Trophoblast cell (in vitro differentiated cells and primary cell): Measurements from ENCODE around the gene TNKS1BP1.

Experiments used
- DNase-seq, 2 donors: peaks; one replicate each; pipeline ENCODE4 v3.0.0-alpha.2; 2016
- H2AFZ ChIP-seq: 2 replicates; pipeline ENCODE4 v1.6.1; 2013; ENCODE audit warnings: low read length, moderate library complexity, mild to moderate bottlenecking; ENCODE audit not compliant: insufficient read depth, poor library complexity
- H2AK5ac ChIP-seq: 2 replicates; pipeline ENCODE4 v1.6.1; 2013; ENCODE audit warnings: mild to moderate bottlenecking, low read length
- H2BK120ac ChIP-seq: 2 replicates; pipeline ENCODE4 v1.6.1; 2013; ENCODE audit warnings: low read length, mild to moderate bottlenecking, moderate library complexity; ENCODE audit not compliant: insufficient read depth, poor library complexity
- H2BK12ac ChIP-seq: 2 replicates; pipeline ENCODE4 v1.6.1; 2013; ENCODE audit warnings: mild to moderate bottlenecking, low read length, moderate library complexity
- H2BK5ac ChIP-seq: 2 replicates; pipeline ENCODE4 v1.6.1; 2013; ENCODE audit warnings: low read length, low read depth, moderate library complexity, mild to moderate bottlenecking; ENCODE audit not compliant: poor library complexity
- H3K14ac ChIP-seq: 2 replicates; pipeline ENCODE4 v1.6.1; 2013; ENCODE audit warnings: mild to moderate bottlenecking, low read length
- H3K18ac ChIP-seq: 2 replicates; pipeline ENCODE4 v1.6.1; 2013; ENCODE audit warnings: mild to moderate bottlenecking, low read length
- H3K23ac ChIP-seq: 2 replicates; pipeline ENCODE4 v1.6.1; 2013; ENCODE audit warnings: low read length
- H3K27ac ChIP-seq: 2 replicates; pipeline ENCODE4 v1.5.1; 2013; ENCODE audit warnings: low read depth, mild to moderate bottlenecking, inconsistent platforms, low read length, moderate library complexity
- H3K27me3 ChIP-seq: 2 replicates; pipeline ENCODE4 v1.6.1; 2013; ENCODE audit warnings: inconsistent platforms, mild to moderate bottlenecking, low read length, moderate library complexity; ENCODE audit not compliant: insufficient read depth
- H3K36me3 ChIP-seq, 2 experiments: 1 replicate in 1 of 2; 2 replicates in 1 of 2; pipeline ENCODE4 v1.6.1; 2013; ENCODE audit warnings: low read length in 2 of 2, mild to moderate bottlenecking in 2 of 2, moderate library complexity in 1 of 2; ENCODE audit not compliant: insufficient read depth in 2 of 2, control insufficient read depth in 1 of 2
- H3K4ac ChIP-seq: 2 replicates; pipeline ENCODE4 v1.6.1; 2013; ENCODE audit warnings: low read depth, mild to moderate bottlenecking, low read length, moderate library complexity
- H3K4me1 ChIP-seq, 2 experiments: 1 replicate in 1 of 2; 2 replicates in 1 of 2; pipeline ENCODE4 v1.6.1; 2013; ENCODE audit warnings: low read length in 2 of 2, mild to moderate bottlenecking in 2 of 2, moderate library complexity in 1 of 2; ENCODE audit not compliant: insufficient read depth in 2 of 2, control insufficient read depth in 1 of 2
- H3K4me2 ChIP-seq: 2 replicates; pipeline ENCODE4 v1.6.1; 2013; ENCODE audit warnings: inconsistent platforms, mild to moderate bottlenecking, low read length, moderate library complexity
- H3K4me3 ChIP-seq: 2 replicates; pipeline ENCODE4 v1.5.1; 2013; ENCODE audit warnings: mild to moderate bottlenecking, low read depth, low read length, inconsistent platforms
- H3K79me1 ChIP-seq: one replicate; pipeline ENCODE4 v1.6.1; 2013; ENCODE audit warnings: low read length
- H3K79me2 ChIP-seq: 2 replicates; pipeline ENCODE4 v1.6.1; 2013; ENCODE audit warnings: low read length, mild to moderate bottlenecking; ENCODE audit not compliant: control insufficient read depth, insufficient read depth, poor library complexity
- H3K9ac ChIP-seq: 2 replicates; pipeline ENCODE4 v1.6.1; 2013; ENCODE audit warnings: mild to moderate bottlenecking, low read length
- H3K9me3 ChIP-seq: 2 replicates; pipeline ENCODE4 v1.6.1; 2013; ENCODE audit warnings: low read depth, mild to moderate bottlenecking, control low read depth, inconsistent platforms, low read length; ENCODE audit not compliant: insufficient read depth
- H4K12ac ChIP-seq: 2 replicates; pipeline ENCODE4 v1.6.1; 2013; ENCODE audit warnings: low read depth, mild to moderate bottlenecking, low read length, moderate library complexity
- H4K8ac ChIP-seq: 2 replicates; pipeline ENCODE4 v1.6.1; 2013; ENCODE audit warnings: low read depth, mild to moderate bottlenecking, low read length, moderate library complexity
- H4K91ac ChIP-seq: one replicate; pipeline ENCODE4 v1.6.1; 2013; ENCODE audit warnings: low read depth, mild to moderate bottlenecking, low read length, moderate library complexity
- WGBS: extraction: QIAGEN DNeasy Blood & Tissue Kit; methylation state at CpG from one replicate; pipeline ENCODE4 v1.1.7; 2013; ENCODE audit warnings: missing lambda C conversion rate; ENCODE audit not compliant: insufficient read length, insufficient coverage; ENCODE audit errors: extremely low coverage; 5-methylcytosine and 5-hydroxymethylcytosine counted together

Gene TNKS1BP1

DNA sequence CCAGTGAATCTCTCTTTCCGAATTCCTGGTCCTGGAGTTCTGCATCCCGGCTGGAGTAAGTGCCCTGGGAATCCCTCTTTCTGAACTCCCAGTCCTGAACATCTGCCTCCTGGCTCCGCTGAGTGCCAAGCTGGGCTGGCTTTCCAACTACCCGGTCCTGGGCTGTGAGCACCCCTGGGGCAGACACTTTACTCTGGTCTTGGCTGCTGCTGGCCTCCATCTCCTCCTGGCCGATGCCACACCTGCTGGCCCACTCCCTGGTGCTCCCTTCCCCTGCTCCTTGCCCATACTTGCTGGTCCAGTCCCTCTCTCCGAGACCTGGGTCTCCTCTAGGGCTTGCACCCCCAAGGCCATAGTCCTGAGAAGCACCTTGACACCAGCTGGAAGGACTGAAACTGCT is 14.7 kb downstream of the TNKS1BP1 start:
- H3K23ac ChIP-seq: no peak overlapping the region
- H3K4ac ChIP-seq: peak overlapping the region; percentile 57
- H3K4me2 ChIP-seq: no peak overlapping the region
- H2AFZ ChIP-seq: no peak overlapping the region
- H3K4me1 ChIP-seq: peaks cover 46 to 53% of the 10 kb centered on the region in 2 experiments
- H3K9ac ChIP-seq: no peak overlapping the region
- H3K36me3 ChIP-seq: peaks cover 71 to 78% of the 10 kb centered on the region in 2 experiments
- peak overlapping the region; percentile 48 for H3K18ac ChIP-seq
- peaks cover 14% of the 10 kb centered on the region for H3K79me1 ChIP-seq
- H2BK120ac ChIP-seq: no peak overlapping the region
- H2BK5ac ChIP-seq: peak overlapping the region; percentile 1
- H4K8ac ChIP-seq: peak overlapping the region; percentile 4
- no peak overlapping the region for H2AK5ac ChIP-seq
- H2BK12ac ChIP-seq: peak overlapping the region; percentile 72
- H3K79me2 ChIP-seq: peaks cover 30% of the 10 kb centered on the region
- no peak overlapping the region for H3K27ac ChIP-seq
- DNase-seq: no peak
- H3K14ac ChIP-seq: no peak overlapping the region
- H3K4me3 ChIP-seq: no peak overlapping the region
- no CpG with 5 or more reads among the region's 6 CpGs for WGBS
- peak overlapping the region; percentile 9 for H4K91ac ChIP-seq
- peak overlapping the region; percentile 23 for H4K12ac ChIP-seq
- no peaks in the 10 kb centered on the region for H3K9me3 ChIP-seq
- no peaks in the 10 kb centered on the region for H3K27me3 ChIP-seq

DNA sequence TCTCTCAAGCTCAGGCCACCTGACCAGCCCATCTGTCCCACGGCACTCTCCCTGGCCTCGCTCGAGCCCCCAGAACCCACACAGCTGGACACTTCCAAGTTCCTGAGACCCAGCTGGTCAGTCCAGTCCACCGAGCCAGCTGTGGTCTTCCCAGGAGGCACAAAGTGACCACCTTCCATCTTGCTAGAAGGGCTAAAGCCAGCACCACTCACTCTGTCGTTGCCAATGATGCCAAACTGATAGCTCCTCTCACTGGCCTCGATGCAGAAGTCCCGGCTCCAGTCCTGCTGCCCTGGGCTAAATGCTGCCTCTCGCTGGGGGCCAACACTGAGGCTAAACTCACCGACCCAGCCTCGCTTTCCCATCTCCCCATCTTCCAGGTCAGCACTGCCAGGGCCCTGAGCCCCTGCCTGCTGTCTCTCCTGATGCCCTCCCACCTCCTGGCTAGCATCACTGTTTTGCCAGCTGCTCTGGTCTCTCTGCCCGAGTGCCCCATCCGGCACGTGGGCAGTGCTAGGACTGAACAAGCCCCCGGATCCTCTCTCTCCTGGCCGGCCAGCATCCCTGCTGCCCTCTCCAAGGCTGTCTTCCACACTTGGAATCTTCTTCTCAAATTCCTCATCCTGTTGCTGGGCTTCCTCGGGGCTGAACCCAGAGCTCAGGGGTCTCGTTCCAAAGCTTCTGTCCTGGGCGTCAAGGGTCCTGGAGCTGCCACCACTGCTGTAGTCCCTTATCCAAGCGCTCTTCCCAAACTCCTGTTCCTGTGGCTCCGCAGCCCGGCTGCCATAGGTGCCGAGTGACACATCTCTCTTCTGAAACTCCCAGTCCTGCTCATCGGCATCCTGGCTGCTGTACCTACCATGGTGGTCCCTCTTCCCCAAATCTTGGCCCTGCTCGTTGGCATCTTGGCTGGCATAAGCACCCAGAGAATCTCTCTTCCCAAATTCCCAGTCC is 15.4 kb downstream of the TNKS1BP1 start:
- no CpG with 5 or more reads among the region's 24 CpGs for WGBS
- Histone ChIP-seq H3K4ac (peak overlapping the region; percentile 57), H3K4me2 (no peak overlapping the region)

DNA sequence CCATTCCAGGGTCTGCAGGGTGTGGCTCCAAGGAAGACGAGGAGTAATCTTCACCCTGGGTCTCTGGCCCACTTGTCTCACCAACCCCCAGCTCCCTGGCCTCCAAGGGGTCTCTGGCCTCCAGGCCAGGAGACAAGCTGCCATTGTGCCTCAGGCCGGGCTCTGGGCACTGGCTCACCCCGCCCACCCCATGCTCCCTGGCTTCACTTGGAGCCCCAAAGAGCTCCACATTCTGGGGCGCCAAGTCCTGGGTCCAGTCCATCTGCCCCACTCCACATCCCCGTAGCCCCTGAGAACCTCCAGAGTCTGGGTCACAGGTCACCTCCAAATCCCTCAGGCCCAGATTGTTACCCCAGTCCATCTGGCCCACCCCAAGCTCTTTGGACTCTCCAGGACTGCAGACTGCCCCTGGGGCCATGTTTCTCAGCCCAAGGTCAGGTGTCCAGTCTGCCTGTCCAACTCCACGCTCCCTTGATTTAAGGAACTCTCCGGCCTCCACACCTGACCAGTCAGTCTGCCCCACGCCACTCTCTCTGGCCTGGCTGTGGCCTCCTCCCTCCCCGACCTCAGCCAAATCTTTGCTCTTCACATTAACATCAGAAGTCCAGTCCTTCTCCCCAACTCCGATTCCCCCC is 16.2 kb downstream of the TNKS1BP1 start:
- H2AFZ ChIP-seq: no peak overlapping the region
- H3K79me1 ChIP-seq: peaks cover 14% of the 10 kb centered on the region
- H3K14ac ChIP-seq: no peak overlapping the region
- peak overlapping the region; percentile 57 for H3K4ac ChIP-seq
- H4K12ac ChIP-seq: peak overlapping the region; percentile 3
- H3K36me3 ChIP-seq: peaks cover 66 to 74% of the 10 kb centered on the region in 2 experiments
- H3K27ac ChIP-seq: no peak overlapping the region
- H4K8ac ChIP-seq: peak overlapping the region; percentile 8
- no peak overlapping the region for H2BK5ac ChIP-seq
- H3K23ac ChIP-seq: no peak overlapping the region
- H4K91ac ChIP-seq: no peak overlapping the region
- no peak overlapping the region for H3K9ac ChIP-seq
- H3K9me3 ChIP-seq: no peaks in the 10 kb centered on the region
- no peak overlapping the region for H3K4me2 ChIP-seq
- H3K4me3 ChIP-seq: no peak overlapping the region
- no peak for DNase-seq
- no CpG with 5 or more reads among the region's 10 CpGs for WGBS
- no peaks in the 10 kb centered on the region for H3K27me3 ChIP-seq
- H3K79me2 ChIP-seq: peaks cover 30% of the 10 kb centered on the region
- no peak overlapping the region for H2AK5ac ChIP-seq
- peaks cover 49 to 66% of the 10 kb centered on the region in 2 experiments for H3K4me1 ChIP-seq
- no peak overlapping the region for H2BK12ac ChIP-seq
- peak overlapping the region; percentile 66 for H3K18ac ChIP-seq
- H2BK120ac ChIP-seq: no peak overlapping the region

More for the DNA sequence above, 15.4 kb downstream of the TNKS1BP1 start:
- H4K91ac ChIP-seq: no peak overlapping the region
- H3K9me3 ChIP-seq: no peaks in the 10 kb centered on the region
- no peak for DNase-seq
- peak overlapping the region; percentile 3 for H4K12ac ChIP-seq
- peaks cover 14% of the 10 kb centered on the region for H3K79me1 ChIP-seq
- H3K79me2 ChIP-seq: peaks cover 30% of the 10 kb centered on the region
- peak overlapping the region; percentile 66 for H3K18ac ChIP-seq
- peak overlapping the region; percentile 15 for H2BK12ac ChIP-seq
- no peaks in the 10 kb centered on the region for H3K27me3 ChIP-seq
- H3K14ac ChIP-seq: peak overlapping the region; percentile 11
- H2AFZ ChIP-seq: no peak overlapping the region
- peak overlapping the region; percentile 9 for H3K4me3 ChIP-seq
- H2BK120ac ChIP-seq: no peak overlapping the region
- no peak overlapping the region for H2BK5ac ChIP-seq
- H3K4me1 ChIP-seq: peaks cover 47 to 58% of the 10 kb centered on the region in 2 experiments
- H4K8ac ChIP-seq: peak overlapping the region; percentile 4
- peak overlapping the region; percentile 15 for H2AK5ac ChIP-seq
- no peak overlapping the region for H3K23ac ChIP-seq
- peaks cover 66 to 75% of the 10 kb centered on the region in 2 experiments for H3K36me3 ChIP-seq
- no peak overlapping the region for H3K9ac ChIP-seq
- no peak overlapping the region for H3K27ac ChIP-seq

DNA sequence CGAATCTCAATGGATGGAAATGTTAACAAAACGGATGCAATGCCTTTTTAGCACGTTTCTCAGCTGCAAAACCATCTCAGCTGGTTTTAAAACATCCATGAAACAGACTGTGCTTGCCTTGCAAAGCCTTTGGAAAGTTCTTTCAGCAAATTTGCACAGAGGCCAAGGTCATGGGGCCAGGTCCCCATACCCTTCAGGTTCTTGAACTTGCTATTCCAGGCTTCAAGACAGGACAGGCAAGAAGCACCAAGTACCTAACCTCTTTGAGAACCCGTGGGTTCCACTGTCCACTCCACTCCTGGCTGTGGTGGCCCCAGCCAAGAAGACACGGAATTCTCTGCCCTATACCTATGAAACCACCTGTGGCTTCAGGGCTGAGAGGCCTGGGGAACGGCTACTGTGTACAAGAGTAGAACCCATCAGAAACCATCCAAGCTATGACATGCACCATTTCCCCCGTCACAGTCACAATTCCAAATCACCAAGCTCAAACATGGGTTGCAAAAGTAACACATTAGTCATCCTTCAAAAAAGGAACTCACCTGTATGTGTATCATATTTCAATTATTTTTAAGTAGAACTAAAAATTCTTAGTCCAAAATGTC is 17.0 kb downstream of the TNKS1BP1 start:
- Histone ChIP-seq H3K18ac (peak overlapping the region; percentile 17), H2BK120ac (no peak overlapping the region), H2BK12ac (no peak overlapping the region), H3K4me2 (no peak overlapping the region), H3K27ac (no peak overlapping the region), H3K9me3 (no peaks in the 10 kb centered on the region), H3K79me1 (peaks cover 14% of the 10 kb centered on the region), H4K12ac (no peak overlapping the region), H2BK5ac (no peak overlapping the region), H3K27me3 (no peaks in the 10 kb centered on the region), H4K91ac (no peak overlapping the region), H2AFZ (no peak overlapping the region), H4K8ac (no peak overlapping the region), H3K4ac (peak overlapping the region; percentile 52), H3K36me3 (peaks cover 66 to 74% of the 10 kb centered on the region in 2 experiments), H3K79me2 (peaks cover 30% of the 10 kb centered on the region), H3K4me1 (peaks cover 46 to 67% of the 10 kb centered on the region in 2 experiments), H3K9ac (no peak overlapping the region), H3K4me3 (no peak overlapping the region), H2AK5ac (no peak overlapping the region), H3K23ac (no peak overlapping the region), H3K14ac (no peak overlapping the region)
- no CpG with 5 or more reads among the region's 7 CpGs for WGBS
- DNase-seq: peak in 1 of 2 donors; percentile 12
